Amniotic epithelial cell (primary cell): ENCODE measurements around the gene VAMP2.

Experiments used
- DNase-seq: peaks from one replicate; pipeline ENCODE4 v3.0.0-alpha.2; 2010; ENCODE audit warnings: low read depth

Gene VAMP2

DNA sequence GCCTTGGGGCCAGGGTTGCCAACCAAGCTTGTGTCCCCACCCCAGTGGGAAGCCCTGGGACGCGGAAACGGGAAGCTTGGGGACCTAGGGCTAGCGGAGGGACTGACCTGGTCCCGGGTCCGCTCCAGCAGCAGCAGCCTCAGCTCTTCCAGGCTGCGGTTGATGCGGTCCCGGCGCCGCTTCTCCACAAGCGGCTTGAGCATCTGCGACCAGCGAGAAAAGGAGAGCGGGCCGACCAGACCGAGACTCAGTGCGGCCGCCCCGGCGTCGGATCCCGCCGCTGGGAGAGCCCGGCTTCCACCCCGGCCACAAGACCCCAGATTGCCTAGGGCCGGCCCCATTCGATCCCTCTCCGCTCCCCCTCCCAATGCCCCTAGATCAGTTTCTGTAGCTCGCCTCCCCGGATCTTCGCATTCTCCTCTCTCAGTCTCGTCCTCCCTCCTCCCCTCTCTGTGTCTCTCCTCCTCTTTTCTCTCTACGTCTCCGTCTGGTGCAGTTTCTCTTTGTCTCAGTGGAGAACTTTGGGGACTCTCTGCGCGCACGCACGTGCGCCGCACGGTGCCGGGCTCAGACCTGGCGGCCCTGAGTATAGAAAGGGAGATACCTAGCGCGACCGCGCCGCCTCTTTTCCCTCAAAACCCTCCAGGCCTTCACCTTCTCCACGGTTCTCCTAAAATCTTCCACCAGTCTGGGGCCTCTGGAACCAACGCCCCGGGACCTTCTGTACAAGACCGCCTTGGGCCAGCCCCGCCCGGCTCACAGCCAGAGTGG lies 39.6 kb downstream of the VAMP2 start:
- no peak for DNase-seq

DNA sequence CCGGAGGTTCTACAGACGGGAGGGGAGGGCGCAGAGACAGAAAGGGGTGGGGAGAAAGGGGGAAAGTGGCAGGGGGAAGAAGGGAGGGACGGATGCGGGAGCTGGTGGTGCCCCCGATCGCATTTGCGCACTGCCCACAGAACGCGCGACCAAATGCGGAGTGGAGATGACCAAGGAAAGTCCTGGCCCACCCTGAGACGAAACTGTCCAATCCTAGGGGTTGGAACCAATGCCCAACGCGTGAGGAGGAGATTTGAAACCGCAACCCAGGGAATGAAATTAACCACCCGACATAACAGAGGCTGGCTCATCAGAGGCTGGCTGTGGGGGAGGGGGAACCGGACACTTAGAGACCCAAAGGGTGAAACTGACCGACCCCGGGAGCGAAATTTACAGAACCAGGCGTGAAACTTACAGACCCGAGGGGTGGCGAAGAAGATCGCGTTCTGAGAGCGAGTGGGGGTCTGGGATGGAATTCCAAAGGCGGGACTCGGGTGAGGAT lies 40.3 kb downstream of the VAMP2 start:
- peak; percentile 51 for DNase-seq

DNA sequence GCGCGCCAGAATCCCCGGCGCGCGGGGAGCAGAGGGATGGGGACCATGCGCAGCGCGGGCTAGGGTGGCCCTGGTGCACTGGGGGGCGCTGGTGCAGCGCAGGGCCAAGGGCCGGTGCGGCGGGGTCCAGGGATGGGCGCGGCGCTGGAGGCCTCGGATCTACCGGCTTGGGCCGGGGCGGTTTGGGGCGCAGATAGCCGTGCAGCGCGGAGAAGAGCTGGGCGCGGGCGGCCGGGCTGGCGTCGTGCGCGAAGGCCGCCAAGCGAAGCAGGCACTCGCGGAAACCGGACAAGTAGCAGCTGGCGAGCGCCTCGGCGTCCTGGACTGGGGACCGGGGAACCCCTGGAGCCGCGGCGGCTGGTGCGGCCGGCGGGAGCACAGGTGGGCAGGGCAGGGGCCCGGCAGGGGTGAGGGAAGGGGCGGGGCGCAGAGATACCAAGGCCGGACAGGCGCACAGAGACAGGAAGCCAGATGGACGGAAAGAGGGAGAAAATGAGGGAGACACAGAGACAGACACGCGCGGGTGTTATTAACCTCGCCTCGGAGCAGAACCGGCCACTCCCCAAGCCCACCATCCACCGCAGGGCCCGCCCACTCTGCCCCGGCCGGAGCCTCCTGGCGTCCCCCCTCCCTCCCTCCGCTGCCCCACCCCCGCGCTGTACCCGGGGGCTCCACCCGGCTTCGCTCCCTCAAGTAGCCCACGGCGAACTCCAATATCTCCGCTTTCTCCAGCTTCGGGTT lies 40.9 kb downstream of the VAMP2 start:
- DNase-seq, result peak; percentile 41

DNA sequence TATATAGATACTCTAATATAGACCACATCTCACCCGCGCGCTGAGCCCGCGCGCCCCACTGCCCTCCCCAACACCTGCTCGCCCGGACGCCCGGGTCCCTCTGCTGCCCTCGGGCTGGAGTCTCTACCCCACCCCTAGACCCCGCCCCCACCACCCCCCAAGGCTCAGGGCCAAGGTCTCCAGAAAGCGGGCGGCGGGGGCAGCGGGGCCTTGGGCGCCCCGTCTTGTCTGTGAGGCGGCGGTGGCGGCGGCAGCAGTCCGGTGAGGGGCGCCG lies 41.4 kb downstream of the VAMP2 start:
- no peak for DNase-seq

DNA sequence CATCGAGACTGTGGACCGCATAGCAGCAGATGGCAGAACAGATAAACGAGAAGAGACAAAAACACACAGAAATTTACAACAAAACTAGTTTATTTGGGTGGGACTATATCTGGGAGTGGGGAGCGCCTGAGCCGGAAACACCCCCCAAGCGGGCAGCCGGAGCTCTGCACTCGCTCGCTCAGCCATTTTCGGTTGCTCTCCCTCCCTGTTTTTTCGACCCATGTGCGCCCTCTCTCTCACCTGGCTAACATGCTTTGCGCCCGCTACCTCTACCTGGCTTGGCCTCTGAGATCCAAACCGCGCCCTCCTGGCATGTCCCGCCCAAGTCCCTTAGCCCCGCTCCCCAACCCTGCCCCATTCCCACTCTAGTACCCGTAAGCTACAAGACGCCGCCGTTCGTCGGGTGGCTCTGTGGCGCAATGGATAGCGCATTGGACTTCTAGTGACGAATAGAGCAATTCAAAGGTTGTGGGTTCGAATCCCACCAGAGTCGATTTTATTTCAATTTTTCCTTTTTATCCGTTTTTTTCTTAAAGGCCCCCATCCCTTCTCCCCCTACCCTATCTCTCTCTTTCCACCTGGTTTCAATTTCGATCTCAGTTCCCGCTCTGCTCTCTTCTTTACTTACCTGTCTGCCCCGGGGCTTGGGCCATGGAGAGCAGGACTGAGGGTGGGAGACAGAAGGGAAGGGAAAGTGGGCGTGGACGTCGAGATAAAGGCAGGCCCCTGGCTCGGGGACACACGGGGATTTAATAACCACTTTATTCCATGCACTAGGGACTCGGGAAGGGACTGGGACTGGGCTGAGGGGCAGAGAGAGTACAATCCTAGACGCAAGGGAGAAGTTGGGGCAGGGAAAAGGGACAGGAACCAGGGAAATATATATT lies 42.0 kb downstream of the VAMP2 start:
- DNase-seq, result peak; percentile 58

DNA sequence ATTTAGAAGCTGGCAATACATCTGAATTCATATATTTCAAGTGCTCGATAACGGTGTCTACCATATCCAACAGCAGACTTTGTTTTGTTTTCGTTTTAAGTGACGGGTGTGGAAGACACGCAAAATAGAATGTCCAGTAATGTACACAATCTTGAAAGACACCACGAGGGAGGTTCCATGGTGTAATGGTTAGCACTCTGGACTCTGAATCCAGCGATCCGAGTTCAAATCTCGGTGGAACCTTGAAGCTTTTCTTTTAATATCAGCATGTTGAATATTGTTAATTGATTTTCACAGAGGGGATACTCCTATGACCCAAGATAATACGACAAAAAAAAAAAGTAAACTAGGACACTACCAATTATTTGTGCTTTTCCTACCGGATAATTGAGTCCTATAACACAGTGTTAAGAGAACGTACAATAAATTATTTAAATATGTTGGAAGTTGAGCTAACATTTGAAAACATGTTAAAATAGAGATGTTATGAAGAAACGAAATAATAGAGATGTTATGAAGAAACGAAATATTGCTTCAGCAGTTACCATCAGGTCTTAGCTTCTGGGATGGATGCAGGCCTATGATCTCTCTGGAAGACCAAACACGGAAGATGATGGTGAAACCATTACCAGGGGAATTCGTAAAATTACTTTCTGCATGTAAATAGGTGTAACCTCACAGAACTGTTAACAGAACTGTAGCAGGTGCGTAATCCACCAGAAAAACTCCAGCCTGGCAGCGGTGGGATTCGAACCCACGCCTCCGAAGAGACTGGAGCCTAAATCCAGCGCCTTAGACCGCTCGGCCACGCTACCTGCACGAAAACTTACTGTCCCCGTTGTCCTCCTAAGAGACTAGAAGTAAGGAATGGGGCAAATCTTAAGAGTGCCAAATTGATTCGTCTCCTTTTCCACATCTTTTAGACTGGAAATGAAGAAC lies 42.9 kb downstream of the VAMP2 start:
- peak; percentile 90 for DNase-seq

DNA sequence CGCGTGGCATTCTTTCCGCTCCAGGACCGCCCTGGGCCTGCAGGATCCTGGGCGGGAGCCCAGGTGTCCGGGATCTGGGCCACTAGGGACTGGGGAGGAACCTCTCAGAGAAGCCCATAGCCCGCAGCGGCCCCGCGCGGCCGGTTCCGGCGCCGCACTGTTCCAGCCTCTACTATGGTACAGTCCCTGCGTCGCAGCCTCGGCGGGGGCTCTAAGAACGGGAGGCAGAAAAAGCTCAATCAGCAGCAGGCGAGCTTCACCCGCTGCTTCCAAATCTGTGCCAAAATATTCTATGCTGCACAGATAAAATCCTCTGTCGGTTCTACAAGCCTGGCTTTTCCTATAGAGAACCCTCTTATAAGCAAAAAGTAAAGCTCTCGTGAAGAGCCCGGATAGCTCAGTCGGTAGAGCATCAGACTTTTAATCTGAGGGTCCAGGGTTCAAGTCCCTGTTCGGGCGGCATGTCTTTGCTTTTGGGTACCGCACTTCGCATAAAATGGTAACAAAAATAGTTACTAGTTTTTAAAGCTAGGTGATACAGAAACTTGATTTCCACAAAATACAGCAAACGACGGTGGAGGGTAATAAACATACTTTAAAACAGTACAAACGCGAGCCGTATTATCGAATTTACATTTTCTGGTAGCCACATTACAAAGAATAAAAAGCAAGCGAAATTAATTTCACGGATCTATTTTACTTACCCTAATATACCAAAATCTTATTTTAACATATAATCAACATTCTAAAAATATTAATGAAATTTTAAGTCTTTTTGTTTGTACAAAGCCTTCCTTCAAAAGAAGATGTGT lies 43.8 kb downstream of the VAMP2 start:
- peak; percentile 72 for DNase-seq

DNA sequence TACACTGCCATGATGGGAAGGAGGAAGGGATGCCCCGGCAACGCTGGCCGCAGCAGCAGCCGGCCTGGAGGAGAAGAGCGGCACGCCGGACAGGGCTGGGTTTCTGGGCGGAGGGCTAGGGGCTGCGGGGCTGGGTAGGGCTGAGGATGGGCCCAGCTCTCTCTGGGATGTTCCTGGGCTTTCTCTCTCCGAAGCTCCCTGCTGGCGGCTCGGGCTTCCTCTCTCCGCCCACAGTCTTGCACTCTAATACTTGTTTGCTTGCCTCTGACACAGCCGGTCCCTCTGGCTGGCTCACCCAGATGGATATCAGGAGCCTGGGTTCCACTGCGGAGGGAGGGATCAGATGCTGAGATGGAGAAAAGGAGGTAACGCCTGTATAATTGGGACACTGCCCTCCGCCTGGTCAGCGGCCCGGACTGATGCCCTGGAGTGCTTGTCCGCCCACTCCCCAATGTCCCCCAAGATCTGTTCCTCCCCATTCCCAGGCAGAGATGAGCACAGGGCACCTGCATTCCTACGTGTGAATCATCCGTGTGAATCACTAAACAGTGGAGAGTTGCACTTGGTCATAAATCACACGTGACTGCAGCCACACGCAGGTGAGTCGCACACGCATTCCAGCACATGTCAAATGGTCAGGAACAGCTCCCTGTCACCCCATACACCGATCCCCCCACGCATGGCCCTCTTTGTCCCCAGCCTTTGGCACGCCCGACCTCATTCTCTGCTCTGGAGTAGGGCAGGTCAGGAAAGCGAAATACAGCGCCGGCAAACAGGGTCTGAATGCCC lies 44.6 kb downstream of the VAMP2 start, which contains the start of gene ALOXE3:
TSS of gene ALOXE3 (minus strand) at position 535 of the 789 bp plus-strand sequence. CDS start at position 11, 524 bp downstream.
- peak; percentile 74 for DNase-seq

DNA sequence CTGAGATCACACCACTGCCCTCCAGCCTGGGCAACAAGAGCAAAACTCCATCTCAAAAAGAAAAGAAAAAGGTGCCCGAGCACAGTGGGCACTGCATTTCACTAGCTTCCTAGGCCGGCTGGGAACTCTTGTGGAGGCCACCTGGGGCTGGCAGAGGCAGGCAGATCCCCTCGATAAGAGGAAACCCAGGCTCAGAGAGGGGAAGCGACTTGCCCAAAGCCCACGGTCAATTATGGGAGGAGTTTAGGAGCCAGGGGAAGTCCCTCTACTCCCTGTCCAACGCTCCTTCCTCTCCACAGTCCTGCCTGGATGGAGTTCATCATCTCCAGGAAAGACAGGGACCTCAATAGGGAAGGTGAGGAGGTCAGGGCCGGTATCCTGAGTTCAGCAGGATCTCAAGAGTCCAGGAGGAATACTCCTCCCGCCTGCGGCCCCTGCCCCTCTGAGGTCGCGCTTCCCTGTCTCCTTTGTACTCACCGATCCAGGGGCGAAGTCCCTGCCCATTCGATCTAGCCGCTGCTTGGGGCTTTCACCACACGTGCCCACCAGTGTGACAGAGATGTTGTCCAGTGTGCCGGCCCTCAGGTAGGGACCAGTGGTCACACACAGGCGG lies 45.3 kb downstream of the VAMP2 start:
- DNase-seq, result no peak

DNA sequence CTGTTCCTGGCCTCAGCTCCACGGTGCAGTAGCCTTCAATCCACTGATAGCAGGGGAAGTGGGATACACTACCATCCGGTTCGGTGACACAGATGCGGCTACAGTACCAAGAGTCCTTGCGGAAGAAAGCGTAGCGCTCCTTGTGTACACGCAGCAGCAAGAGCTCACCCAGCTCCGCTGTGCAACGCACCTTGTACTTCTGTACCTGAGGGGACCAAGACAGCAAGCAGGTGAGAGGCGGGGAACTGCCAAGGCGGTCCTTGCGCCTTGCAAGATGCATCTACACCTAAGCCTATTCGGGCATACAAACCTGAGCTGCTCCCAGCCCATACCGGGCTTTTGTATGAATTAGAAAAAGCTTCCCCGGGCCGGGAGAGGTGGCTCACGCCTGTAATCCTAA lies 46.0 kb downstream of the VAMP2 start:
- DNase-seq, result no peak

DNA sequence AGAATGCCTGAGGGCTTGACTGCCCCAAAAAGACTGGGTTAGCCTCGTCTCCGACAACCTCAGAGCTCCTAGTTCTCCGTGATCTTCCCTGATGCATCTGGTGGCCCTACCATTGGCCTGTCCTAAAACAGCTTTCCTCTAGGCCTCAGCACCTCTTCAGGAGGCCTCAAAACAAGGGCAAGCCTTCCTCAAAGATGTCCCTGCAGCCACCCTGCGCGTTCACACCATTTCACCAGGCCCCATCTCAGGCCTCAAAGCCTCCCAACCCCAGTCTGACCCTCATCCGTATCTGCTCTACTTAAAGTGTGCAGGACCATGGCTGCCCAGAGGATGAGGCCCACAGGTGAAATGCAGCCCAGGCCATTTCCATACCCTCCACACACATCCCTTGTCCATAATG lies 51.8 kb downstream of the VAMP2 start:
- DNase-seq, result no peak

DNA sequence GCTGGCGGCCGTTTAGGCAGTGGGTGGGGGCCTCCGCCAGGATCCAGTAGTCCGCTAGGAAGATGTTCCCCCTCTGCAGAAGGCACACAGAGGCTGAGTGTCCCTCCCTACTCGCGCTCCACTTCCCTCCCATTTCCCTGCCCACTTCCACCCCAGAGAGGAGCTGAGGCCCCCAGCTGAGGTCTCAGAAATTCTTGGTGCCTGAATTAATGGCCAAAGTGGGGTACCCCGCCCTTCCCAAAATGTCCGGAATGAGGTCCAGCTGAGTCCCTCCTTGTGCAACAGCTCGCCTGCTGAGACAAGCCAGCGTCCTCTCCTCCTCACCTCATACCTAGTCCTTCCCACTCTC lies 52.3 kb downstream of the VAMP2 start:
- no peak for DNase-seq

DNA sequence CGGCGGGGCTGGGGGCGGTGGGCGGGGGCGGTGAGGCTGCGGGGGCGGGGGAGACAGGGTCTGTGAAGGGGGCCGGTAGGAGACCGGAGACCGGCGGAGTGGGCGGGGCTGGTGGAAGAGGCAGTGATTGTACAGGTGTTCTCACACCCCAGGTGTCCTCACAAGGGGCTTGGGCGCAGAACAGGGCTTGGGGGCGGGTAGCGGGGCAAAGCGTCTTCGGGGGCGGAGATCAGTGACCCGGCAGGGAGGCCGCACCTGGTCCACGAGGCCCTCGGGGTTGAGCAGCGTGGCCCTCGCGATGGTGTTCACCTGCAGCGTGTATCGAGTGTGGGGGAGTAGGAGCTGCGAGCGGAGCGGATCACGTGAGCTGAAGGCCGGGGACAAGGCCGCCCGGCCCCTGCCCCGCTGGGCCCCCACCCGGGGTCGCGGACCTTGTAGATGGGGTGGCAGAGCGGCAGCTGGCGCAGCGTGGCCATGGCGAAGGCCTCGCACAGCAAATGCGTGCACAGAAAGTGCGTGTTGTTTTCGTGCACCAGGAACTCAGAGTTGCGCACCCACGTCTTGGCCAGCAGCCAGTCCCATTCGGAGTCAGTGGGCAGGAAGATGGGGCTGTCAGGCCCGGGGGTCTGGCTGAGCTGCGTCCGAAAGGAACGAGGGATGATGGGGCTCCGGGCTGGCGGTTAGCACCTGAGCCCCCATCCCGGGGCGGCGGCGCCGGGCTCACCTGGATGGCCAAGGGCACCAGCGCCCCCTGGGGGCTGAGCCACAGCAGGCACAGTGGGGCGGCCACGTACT lies 52.9 kb downstream of the VAMP2 start:
- no peak for DNase-seq
